ENCODE measurements around the gene SPPL3.
"Not testable (repeated sequence)": the region's sequence is repeated elsewhere in the genome, so short reads cannot be mapped to it uniquely, and the experiment has no call there.

SPPL3 gene, protein sequence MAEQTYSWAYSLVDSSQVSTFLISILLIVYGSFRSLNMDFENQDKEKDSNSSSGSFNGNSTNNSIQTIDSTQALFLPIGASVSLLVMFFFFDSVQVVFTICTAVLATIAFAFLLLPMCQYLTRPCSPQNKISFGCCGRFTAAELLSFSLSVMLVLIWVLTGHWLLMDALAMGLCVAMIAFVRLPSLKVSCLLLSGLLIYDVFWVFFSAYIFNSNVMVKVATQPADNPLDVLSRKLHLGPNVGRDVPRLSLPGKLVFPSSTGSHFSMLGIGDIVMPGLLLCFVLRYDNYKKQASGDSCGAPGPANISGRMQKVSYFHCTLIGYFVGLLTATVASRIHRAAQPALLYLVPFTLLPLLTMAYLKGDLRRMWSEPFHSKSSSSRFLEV

DNA sequence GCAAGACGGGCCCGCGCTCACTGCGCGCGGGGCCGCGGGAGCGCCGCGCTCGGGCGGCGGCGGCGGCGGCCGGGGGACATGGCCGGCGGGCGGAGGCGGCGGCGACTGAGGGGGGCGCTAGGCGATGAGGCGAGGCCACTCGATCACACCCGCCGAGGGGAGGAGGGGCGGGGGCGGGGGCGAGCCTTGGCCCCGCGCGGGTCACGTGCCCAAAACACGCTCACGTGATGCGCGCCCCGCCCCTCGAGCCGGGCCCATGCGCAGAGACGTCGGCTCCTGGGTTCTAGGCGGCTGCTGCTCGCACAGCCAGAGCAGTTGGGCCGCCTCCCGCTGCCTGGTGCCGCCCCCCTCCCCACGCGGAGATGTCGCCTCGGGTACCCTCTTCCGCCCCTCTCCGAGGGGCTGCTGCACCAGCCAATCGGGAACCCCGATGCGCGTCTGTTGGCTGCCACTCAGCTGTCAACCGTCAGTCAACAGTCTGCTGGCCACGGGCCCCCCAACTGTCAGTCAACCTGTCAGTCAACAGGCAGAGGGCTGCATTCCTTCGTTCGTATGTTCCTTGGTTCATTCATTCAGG is at the start of gene SPPL3:
SPPL3 (minus strand) TSS at position 162 of the 577 bp plus-strand sequence. CDS start 491 bp downstream, outside the sequence.
- DNase-seq (ENCODE audit: low spot score), result peak; percentile 90

DNA sequence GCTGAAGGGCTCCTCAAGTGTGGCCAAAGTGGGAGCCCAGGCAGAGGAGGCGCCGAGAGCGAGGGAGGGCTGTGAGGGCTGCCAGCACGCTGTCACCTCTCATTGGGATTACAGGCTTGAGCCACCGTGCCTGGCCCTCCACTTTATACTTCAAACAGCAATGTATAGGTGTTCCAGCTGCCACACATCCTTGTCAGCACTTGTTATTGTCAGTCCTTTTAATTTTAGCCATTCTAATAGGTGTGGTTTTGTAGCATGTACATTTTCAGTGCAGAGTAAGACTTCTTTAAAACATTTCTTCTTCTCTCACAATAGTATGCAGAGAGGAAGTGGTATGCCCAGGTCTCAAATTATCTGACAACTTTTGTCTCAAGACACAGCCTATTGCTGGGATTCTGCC is 46.6 kb upstream of the SPPL3 start:
- no peak for DNase-seq (ENCODE audit: low spot score)

DNA sequence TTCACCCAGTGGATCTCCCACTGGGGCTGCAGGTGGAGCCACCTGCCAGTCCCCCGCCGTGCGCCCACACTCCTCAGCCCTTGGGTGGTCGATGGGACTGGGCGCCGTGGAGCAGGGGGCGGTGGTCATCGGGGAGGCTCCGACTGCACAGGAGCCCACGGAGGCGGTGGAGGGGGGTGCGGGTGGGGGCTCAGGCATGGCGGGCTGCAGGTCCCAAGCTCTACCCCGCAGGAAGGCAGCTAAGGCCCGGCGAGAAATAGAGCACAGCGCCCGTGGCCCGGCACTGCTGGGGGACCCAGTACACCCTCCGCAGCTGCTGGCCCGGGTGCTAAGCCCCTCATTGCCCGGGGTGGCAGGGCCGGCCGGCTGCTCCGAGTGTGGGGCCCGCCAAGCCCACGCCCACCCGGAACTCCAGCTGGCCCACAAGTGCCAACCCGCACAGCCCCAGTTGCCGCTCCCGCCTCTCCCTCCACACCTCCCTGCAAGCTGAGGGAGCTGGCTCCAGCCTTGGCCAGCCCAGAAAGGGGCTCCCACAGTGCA is 46.2 kb upstream of the SPPL3 start:
- not testable (repeated sequence) for DNase-seq (ENCODE audit: low spot score)

GRCh38 chr12:120945516-120945915 is 41.4 kb upstream of the SPPL3 start:
- DNase-seq (ENCODE audit: low spot score), result not testable (repeated sequence)

DNA sequence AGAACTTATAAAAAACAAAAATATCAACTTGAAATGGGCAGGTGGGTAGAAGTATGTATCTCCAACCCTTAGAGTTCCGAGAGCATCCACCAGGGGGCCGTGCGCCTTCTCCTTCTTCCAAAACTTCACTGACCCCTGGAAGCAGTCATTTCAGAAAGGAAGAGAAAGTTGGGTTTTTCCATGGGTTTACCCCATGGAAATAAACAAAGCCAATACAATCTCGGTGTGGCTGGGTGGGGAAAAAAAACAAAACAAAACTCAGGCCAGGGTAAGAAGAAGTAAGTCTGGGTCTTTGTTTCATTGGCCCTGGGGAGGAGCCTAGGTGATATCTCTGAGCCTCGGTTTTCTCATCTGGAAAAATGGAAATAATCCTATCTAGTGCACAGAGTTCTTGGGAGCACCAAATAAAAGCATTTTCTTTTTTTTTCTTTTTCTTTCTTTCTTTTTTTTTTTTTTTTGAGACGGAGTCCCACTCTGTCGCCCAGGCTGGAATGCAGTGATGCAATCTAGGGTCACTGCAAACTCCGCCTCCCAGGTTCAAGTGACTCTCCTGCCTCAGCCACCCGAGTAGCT is 40.6 kb upstream of the SPPL3 start:
- DNase-seq (ENCODE audit: low spot score), result peak; percentile 58

GRCh38 chr12:120943482-120943881 is 39.3 kb upstream of the SPPL3 start:
- DNase-seq (ENCODE audit: low spot score), result no peak

- no peak for DNase-seq (ENCODE audit: low spot score)
Observed at GRCh38 chr12:120941846-120942405, 37.8 kb upstream of the SPPL3 start.

- no peak for DNase-seq (ENCODE audit: low spot score)
Observed at GRCh38 chr12:120941412-120941811, 37.3 kb upstream of the SPPL3 start.

DNA sequence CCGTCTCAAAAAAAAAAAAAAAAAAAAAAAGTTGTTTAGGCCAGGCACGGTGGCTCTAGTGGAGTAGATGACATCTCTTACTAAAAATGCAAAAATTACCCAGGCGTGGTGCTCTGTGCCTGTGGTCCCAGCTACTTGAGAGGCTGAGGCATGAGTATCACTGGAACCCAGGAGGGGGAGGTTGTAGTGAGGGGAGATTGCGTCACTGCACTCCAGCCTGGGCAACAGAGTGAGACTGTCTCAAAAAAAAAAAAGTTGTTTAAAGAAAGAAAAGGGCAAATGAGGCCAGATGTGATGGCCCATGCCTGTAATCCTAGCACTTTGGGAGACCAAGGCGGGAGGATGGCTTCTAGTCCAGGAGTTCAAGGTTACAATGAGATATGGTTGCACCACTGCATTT is 36.6 kb upstream of the SPPL3 start:
- DNase-seq (ENCODE audit: low spot score), result no peak

DNA sequence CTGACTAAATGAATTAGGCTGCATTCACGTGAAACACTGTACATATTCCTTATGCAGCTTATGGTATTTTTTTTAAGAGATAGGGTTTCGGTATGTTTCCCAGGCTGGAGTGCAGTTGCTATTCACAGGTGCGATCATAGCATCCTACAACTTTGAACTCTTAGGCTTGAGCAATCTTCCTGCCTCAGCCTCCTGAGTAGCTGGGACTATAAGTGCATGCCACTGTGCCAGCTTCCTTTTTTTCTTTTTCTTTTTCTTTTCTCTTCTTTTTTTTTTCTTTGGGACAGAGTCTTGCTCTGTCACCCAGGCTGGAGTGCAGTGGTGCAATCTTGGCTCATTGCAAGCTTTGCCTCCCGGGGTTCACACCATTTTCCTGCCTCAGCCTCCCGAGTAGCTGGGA is 35.8 kb upstream of the SPPL3 start:
- DNase-seq (ENCODE audit: low spot score), result no peak

DNA sequence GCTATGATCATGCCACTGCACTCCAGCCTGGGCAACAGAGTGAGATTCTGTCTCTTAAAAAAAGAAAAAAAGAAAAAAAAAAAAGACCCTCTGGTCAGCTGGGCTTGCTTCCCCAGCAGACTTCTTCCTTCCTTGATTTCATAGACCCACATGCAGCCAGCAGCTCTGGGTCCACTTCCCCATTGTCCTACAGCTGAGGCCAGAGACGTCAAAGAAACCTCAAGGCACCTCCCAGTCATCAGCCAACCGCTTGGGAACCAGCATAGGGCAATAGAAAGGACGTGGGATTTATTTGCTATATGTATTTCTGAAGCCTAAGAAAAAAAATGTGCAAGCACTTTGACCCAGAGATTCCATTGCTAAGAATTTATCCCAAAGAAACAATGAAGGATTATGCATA is 35.4 kb upstream of the SPPL3 start:
- DNase-seq (ENCODE audit: low spot score), result no peak

- no peak for DNase-seq (ENCODE audit: low spot score)
Observed at GRCh38 chr12:120938496-120938895, 34.3 kb upstream of the SPPL3 start.

- no peak for DNase-seq (ENCODE audit: low spot score)
Observed at GRCh38 chr12:120936197-120936596, 32.0 kb upstream of the SPPL3 start.

DNA sequence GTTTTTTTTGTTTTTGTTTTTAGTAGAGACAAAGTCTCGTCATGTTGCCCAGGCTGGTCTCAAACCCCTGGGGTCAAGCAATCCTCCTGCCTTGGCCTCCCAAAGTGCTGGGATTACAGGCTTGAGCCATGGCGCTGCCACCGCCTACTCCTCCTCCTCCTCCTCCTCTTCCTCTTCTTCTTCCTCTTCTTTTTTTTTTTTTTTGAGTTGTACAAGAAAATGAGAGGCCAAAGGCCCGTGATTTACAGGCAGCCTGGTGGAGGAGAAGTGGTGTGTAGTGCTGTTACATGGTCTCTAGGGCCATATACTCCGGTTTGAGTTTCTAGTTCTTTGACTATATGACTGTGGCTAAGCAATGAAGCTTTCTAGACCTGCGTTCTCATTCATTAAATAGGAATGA is 29.6 kb upstream of the SPPL3 start:
- no peak for DNase-seq (ENCODE audit: low spot score)

- DNase-seq (ENCODE audit: low spot score), result no peak
Observed at GRCh38 chr12:120932956-120933526, 28.9 kb upstream of the SPPL3 start.

- DNase-seq (ENCODE audit: low spot score), result no peak
Observed at GRCh38 chr12:120932058-120932457, 27.9 kb upstream of the SPPL3 start.

- DNase-seq (ENCODE audit: low spot score), result no peak
Observed at GRCh38 chr12:120930032-120930431, 25.9 kb upstream of the SPPL3 start.

DNA sequence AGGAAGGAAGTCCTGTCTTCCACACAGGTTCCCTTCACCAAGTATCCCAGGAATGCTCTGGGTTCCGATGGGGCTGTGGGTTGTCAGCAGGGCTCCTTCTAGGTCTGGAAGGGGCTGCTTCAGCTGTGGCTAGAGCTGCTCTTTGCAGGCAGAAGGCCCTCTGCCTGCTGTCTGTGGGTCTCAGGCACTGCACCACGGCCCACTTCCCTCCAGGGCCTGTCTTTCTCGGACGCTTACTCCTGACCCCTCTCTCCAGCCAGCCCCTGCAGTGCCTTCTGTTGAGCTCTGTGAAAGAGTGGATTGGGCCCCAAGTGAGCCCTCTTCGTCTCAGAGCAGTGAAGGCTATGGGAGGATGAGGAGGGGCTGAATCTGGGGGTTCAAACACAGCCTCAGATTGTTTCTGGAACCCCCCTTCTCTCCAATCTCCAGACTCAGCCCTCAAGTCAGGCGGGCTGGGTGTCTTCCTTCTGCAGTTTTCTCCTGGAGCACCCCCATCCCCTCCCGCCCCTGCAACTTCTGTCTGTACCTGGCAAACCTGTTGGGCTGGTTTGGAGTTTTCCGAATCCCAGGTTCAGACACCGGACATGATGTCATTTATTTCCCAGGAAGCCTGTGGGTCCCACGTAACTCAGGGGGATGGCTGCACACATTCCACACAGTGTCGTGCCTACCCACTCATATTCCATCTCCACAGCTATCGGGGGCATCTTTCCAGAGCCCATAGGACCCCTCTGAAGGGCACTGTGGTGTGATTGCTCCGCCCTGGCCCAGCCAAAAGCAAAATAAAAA is 24.9 kb upstream of the SPPL3 start:
- DNase-seq (ENCODE audit: low spot score), result no peak

- DNase-seq (ENCODE audit: low spot score), result no peak
Observed at GRCh38 chr12:120925740-120926563, 21.8 kb upstream of the SPPL3 start.

DNA sequence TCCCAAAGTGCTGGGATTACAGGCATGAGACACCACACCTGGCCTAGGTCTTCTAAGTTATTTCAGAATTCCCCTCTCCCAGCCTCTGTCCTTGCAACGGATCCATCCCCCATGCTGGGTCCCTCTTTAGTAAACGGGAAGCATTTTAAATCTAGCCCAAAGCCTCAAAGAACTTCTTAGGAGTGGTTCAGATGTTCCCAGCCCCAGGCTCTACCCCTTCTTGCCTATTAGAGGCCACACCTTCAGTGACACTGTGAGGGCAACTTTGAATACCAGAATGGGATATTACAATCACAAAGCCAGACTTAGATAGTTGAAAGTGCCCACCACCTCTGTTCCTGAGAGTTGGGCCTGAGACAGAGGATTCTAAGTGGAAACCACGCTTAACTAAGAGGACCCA is 18.1 kb upstream of the SPPL3 start:
- no peak for DNase-seq (ENCODE audit: low spot score)

DNA sequence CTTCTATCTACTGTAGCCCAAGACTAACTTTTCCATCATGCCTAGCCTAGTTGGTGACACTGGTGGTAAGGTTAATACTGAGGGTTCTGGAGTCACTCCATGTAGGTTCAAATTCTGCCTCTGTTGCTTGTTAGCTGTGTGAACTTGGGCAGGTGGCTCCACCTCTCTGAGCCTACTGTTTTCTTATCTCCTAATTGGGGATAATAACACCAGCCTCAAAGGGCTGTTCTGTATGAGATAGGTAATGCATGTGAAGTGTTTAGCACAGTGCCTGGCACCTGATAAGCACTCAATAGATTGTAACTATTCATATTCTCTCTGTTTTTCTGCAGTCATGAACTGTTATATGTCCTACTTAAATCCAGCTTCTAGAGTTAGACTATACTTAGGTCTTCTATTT is 17.5 kb upstream of the SPPL3 start:
- no peak for DNase-seq (ENCODE audit: low spot score)

All from CD4-positive, alpha-beta T cell treated with Interleukin-2 at 100 ng/mL for 4 hours (primary cell).